HCEC 1CT (cell line): ENCODE data around the gene KBTBD13.
"Not testable (repeated sequence)": the region's sequence is repeated elsewhere in the genome, so short reads cannot be mapped to it uniquely, and the experiment has no call there.

Source experiments
- DNase-seq: peaks from one replicate; pipeline ENCODE4 v3.0.0-alpha.2; 2017

KBTBD13 gene

GRCh38 chr15:65091946-65092770 is 15.6 kb downstream of the KBTBD13 start:
- no peak for DNase-seq

GRCh38 chr15:65092911-65093792 is 16.6 kb downstream of the KBTBD13 start:
- DNase-seq = no peak

- not testable (repeated sequence) for DNase-seq
Observed at GRCh38 chr15:65093793-65094170, 17.2 kb downstream of the KBTBD13 start.

- DNase-seq = no peak
Observed at GRCh38 chr15:65094294-65094995, 17.9 kb downstream of the KBTBD13 start.

- no peak for DNase-seq
Observed at GRCh38 chr15:65095011-65095746, 18.6 kb downstream of the KBTBD13 start.

- DNase-seq = no peak
Observed at GRCh38 chr15:65095747-65096104, 19.2 kb downstream of the KBTBD13 start.

- DNase-seq = no peak
Observed at GRCh38 chr15:65096481-65097385, 20.2 kb downstream of the KBTBD13 start.

GRCh38 chr15:65097651-65098263 is 21.2 kb downstream of the KBTBD13 start:
- DNase-seq = no peak

- no peak for DNase-seq
Observed at GRCh38 chr15:65099336-65099735, 22.8 kb downstream of the KBTBD13 start.

GRCh38 chr15:65099801-65100200 is 23.3 kb downstream of the KBTBD13 start:
- not testable (repeated sequence) for DNase-seq

- DNase-seq = no peak
Observed at GRCh38 chr15:65100442-65100841, 23.9 kb downstream of the KBTBD13 start.

- DNase-seq = peak; percentile 22
Observed at GRCh38 chr15:65101411-65101890, 24.9 kb downstream of the KBTBD13 start.

- DNase-seq = no peak
Observed at GRCh38 chr15:65101891-65102708, 25.6 kb downstream of the KBTBD13 start.

GRCh38 chr15:65102912-65103311 is 26.4 kb downstream of the KBTBD13 start:
- no peak for DNase-seq

GRCh38 chr15:65105038-65105437 is 28.5 kb downstream of the KBTBD13 start:
- DNase-seq = no peak

- DNase-seq = no peak
Observed at GRCh38 chr15:65106011-65106590, 29.6 kb downstream of the KBTBD13 start.

- DNase-seq = peak; percentile 52
Observed at GRCh38 chr15:65110676-65111292, 34.2 kb downstream of the KBTBD13 start.

GRCh38 chr15:65115086-65115485 is 38.5 kb downstream of the KBTBD13 start, which contains the start of gene UBAP1L:
Gene UBAP1L, minus strand, starts transcription at chr15:65115200. Its CDS starts 8,985 bp downstream, at chr15:65106215.
- no peak for DNase-seq

- no peak for DNase-seq
Observed at GRCh38 chr15:65115542-65115941, 39.0 kb downstream of the KBTBD13 start.
